NCI-H524 treated with DMSO at 0.1 percent for 48 hours (cell line): ENCODE data around the gene TRAPPC5.
"Not testable (repeated sequence)": the region's sequence is repeated elsewhere in the genome, so short reads cannot be mapped to it uniquely, and the experiment has no call there.

ENCODE experiments used
- DNase-seq: peaks from one replicate; lab custom pipeline; 2025; lab: John Stamatoyannopoulos, UW

Gene TRAPPC5

GRCh38 chr19:7680606-7681339 lies at the start of gene TRAPPC5:
TSS of gene TRAPPC5 (plus strand) at chr19:7680833. CDS start at chr19:7682254, 1,421 bp downstream.
- DNase-seq = peak; percentile 14

- DNase-seq = no peak
Measured at GRCh38 chr19:7631577-7631976, 49.1 kb upstream of the TRAPPC5 start.

GRCh38 chr19:7632340-7633203 lies 48.1 kb upstream of the TRAPPC5 start:
- DNase-seq = no peak

- DNase-seq = no peak
Measured at GRCh38 chr19:7633698-7634097, 46.9 kb upstream of the TRAPPC5 start, which contains the start of gene PCP2. TSS of gene PCP2 (minus strand) at chr19:7633719. CDS start at chr19:7633457, 262 bp downstream.

GRCh38 chr19:7635670-7636069 lies 45.0 kb upstream of the TRAPPC5 start:
- no peak for DNase-seq

GRCh38 chr19:7636317-7636690 lies 44.3 kb upstream of the TRAPPC5 start:
- DNase-seq = no peak

GRCh38 chr19:7636691-7637373 lies 43.8 kb upstream of the TRAPPC5 start, which contains the start of gene STXBP2:
TSS of gene STXBP2 (plus strand) at chr19:7637110. CDS start at chr19:7637150, 40 bp downstream.
- DNase-seq = no peak

- no peak for DNase-seq
Measured at GRCh38 chr19:7637374-7638256, 43.0 kb upstream of the TRAPPC5 start.

- DNase-seq = peak; percentile 85
Measured at GRCh38 chr19:7638802-7639465, 41.7 kb upstream of the TRAPPC5 start.

- DNase-seq = no peak
Measured at GRCh38 chr19:7639863-7640348, 40.7 kb upstream of the TRAPPC5 start.

GRCh38 chr19:7640803-7641202 lies 39.8 kb upstream of the TRAPPC5 start:
- no peak for DNase-seq

GRCh38 chr19:7641290-7642276 lies 39.0 kb upstream of the TRAPPC5 start:
- no peak for DNase-seq

- DNase-seq = no peak
Measured at GRCh38 chr19:7642295-7643030, 38.2 kb upstream of the TRAPPC5 start.

GRCh38 chr19:7643031-7643415 lies 37.6 kb upstream of the TRAPPC5 start:
- DNase-seq = no peak

GRCh38 chr19:7643629-7644549 lies 36.7 kb upstream of the TRAPPC5 start:
- not testable (repeated sequence) for DNase-seq

GRCh38 chr19:7644550-7644877 lies 36.1 kb upstream of the TRAPPC5 start:
- DNase-seq = no peak

GRCh38 chr19:7645163-7645562 lies 35.5 kb upstream of the TRAPPC5 start:
- DNase-seq = no peak
